ENCODE data around the gene PRAME. TPM values are rescaled to one million over a fixed set of nuclear protein-coding genes. Genes with fewer than 3 reads are reported as not detected.

The PRAME gene
- total RNA-seq, 1 donor from 2014 or later: not detected

DNA sequence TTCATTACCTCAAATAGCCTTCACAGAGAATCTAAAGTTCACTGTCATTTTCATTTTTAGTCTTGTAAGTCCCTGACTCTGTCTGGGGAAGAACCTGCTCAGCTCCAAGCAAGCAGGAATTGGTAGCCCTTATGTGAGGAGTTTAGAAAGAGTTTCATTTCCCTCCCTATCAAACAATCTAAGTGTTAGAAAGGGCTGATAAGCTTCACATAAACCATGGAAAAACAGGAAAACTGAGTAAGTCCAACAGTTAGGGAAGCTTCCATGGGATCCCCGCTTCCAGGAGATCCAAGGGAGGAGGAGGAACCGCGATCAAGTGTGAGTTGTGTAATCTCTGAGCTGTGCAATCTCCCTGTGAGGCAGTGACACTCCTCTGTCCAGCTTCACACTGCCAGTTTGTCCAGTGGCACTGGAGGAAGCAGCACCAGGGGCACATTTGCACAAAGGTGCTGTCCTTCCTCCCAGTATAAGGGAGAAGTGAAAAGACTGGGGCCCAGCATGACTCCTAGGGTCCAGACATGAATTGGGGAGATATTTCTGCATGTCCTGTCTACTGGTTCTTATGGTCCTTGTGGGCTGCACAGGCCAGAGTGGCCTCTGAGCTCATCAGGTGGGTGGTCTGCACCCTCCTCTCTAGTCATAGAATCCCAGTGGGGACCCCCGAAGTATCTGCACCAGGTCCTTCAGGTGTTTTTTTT is 4.3 kb downstream of the PRAME start:
- Mint-ChIP-seq H3K4me3 (ENCODE audit: unreplicated experiment) (no peak overlapping the region), H3K4me1 (ENCODE audit: low read depth, unreplicated experiment) (peaks cover 2% of the 10 kb centered on the region), H3K9me3 (ENCODE audit: unreplicated experiment) (no peaks in the 10 kb centered on the region), H3K27ac (ENCODE audit: unreplicated experiment) (no peak overlapping the region), H3K36me3 (ENCODE audit: low read depth, unreplicated experiment) (no peaks in the 10 kb centered on the region), H3K27me3 (ENCODE audit: low read depth, unreplicated experiment) (peaks cover 37% of the 10 kb centered on the region)
- H2AFZ ChIP-seq (ENCODE audit: low read depth, low read length): no peak overlapping the region
- H3K9ac ChIP-seq (ENCODE audit: low read length): no peak overlapping the region
- FAIRE-seq (no peak), DNase-seq (ENCODE audit: low read depth) (no peak)
- no peaks in the 10 kb centered on the region for H3K27me3 ChIP-seq (ENCODE audit: insufficient read depth, low read length)
- H3K27ac ChIP-seq (ENCODE audit: low read depth, low read length): no peak overlapping the region
- H3K79me2 ChIP-seq (ENCODE audit: insufficient read depth, low read length): no peaks in the 10 kb centered on the region
- no peak overlapping the region for H3K4me3 ChIP-seq (ENCODE audit: insufficient read depth, low read depth, low read length)
- H3K36me3 ChIP-seq (ENCODE audit: insufficient read depth, low read length): no peaks in the 10 kb centered on the region
- H4K20me1 ChIP-seq (ENCODE audit: insufficient read depth, low read length): no peaks in the 10 kb centered on the region
- no peak overlapping the region for H3K4me2 ChIP-seq (ENCODE audit: low read length)
- no peaks in the 10 kb centered on the region for H3K9me3 ChIP-seq (ENCODE audit: insufficient read depth, low read depth, low read length)
- TF ChIP-seq, protein P1, sequence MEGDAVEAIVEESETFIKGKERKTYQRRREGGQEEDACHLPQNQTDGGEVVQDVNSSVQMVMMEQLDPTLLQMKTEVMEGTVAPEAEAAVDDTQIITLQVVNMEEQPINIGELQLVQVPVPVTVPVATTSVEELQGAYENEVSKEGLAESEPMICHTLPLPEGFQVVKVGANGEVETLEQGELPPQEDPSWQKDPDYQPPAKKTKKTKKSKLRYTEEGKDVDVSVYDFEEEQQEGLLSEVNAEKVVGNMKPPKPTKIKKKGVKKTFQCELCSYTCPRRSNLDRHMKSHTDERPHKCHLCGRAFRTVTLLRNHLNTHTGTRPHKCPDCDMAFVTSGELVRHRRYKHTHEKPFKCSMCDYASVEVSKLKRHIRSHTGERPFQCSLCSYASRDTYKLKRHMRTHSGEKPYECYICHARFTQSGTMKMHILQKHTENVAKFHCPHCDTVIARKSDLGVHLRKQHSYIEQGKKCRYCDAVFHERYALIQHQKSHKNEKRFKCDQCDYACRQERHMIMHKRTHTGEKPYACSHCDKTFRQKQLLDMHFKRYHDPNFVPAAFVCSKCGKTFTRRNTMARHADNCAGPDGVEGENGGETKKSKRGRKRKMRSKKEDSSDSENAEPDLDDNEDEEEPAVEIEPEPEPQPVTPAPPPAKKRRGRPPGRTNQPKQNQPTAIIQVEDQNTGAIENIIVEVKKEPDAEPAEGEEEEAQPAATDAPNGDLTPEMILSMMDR (IDR thresholded peaks at IDR 0.05; ENCODE audit: insufficient read depth, low read depth, low read length): no peak
- TF ChIP-seq EZH2 (IDR thresholded peaks at IDR 0.05; ENCODE audit: insufficient read depth, low read length): no peak
- H3K4me1 ChIP-seq (ENCODE audit: insufficient read depth, low read length): no peaks in the 10 kb centered on the region

DNA sequence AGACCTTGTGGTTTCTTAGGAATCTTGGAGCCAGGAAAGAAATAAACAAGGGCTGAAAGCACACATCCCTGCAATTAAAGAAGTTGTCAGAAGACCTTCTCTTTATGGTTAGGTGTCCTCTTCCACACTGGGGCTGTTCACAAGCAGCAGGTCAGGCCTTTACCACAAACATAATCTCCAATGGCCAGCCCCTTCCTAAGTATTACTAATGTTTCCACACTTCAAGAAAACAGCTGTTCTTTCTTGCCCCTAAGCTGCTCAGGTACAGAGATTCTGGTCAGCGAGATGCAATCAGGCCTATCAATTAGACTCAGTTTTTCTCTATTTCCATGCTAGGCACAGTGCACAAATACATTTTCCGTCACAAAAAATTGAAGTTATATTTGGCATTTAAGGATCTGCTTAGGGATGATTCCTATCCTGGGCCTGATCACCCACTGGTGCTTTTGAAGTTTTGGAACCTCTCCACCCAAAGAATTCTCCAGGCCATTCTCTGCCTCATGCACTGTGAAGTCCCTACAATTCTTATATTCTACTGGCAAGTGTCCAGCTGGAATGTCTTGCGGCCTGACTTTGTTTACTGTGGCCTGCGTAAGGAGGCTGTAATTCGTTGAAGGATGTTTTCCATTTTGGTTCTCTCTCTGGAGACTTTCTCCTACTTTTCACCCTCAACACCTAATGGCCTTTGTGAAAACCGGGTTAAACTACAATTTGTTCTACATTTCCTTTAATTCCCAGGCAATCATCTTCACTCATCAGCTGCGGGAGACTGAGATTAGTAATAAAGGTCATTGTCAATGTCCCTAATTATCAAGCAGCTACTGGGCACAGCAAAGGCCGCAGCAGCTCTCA is 5.1 kb downstream of the PRAME start:
- H3K4me1 ChIP-seq (ENCODE audit: insufficient read depth, low read length): no peaks in the 10 kb centered on the region
- no peak for DNase-seq (ENCODE audit: low read depth)
- H2AFZ ChIP-seq (ENCODE audit: low read depth, low read length): no peak overlapping the region
- no peak overlapping the region for H3K4me3 Mint-ChIP-seq (ENCODE audit: unreplicated experiment)
- H3K9ac ChIP-seq (ENCODE audit: low read length): no peak overlapping the region
- H3K4me1 Mint-ChIP-seq (ENCODE audit: low read depth, unreplicated experiment): peaks cover 2% of the 10 kb centered on the region
- no peak overlapping the region for H3K4me2 ChIP-seq (ENCODE audit: low read length)
- no peak overlapping the region for H3K27ac Mint-ChIP-seq (ENCODE audit: unreplicated experiment)
- H3K27me3 ChIP-seq (ENCODE audit: insufficient read depth, low read length): no peaks in the 10 kb centered on the region
- H3K27me3 Mint-ChIP-seq (ENCODE audit: low read depth, unreplicated experiment): peaks cover 43% of the 10 kb centered on the region
- H4K20me1 ChIP-seq (ENCODE audit: insufficient read depth, low read length): no peaks in the 10 kb centered on the region
- H3K36me3 ChIP-seq (ENCODE audit: insufficient read depth, low read length): no peaks in the 10 kb centered on the region
- no peaks in the 10 kb centered on the region for H3K9me3 ChIP-seq (ENCODE audit: insufficient read depth, low read depth, low read length)
- no peak for FAIRE-seq
- H3K79me2 ChIP-seq (ENCODE audit: insufficient read depth, low read length): no peaks in the 10 kb centered on the region
- H3K9me3 Mint-ChIP-seq (ENCODE audit: unreplicated experiment): no peaks in the 10 kb centered on the region
- H3K4me3 ChIP-seq (ENCODE audit: insufficient read depth, low read depth, low read length): no peak overlapping the region
- H3K27ac ChIP-seq (ENCODE audit: low read depth, low read length): no peak overlapping the region
- TF ChIP-seq, protein P1 (IDR thresholded peaks at IDR 0.05; ENCODE audit: insufficient read depth, low read depth, low read length): no peak
- H3K36me3 Mint-ChIP-seq (ENCODE audit: low read depth, unreplicated experiment): no peaks in the 10 kb centered on the region

All from astrocyte (in vitro differentiated cells and primary cell).